HepG2 (cell line): ENCODE data around the gene MRNIP. TPM values are rescaled to one million over a fixed set of nuclear protein-coding genes. Genes with fewer than 3 reads are reported as not detected.

Source experiments
- ATAC-seq: fragments of 200-7000 bp; cut with Tn5 transposase; 3 replicates; pipeline ENCODE4 v1.9.1; 2020; ENCODE audit warnings: mild to moderate bottlenecking, moderate library complexity
- BruUV-seq: library from RNA; stranded (reverse); fragments of 400-500 nt; replicated peaks from 2 replicates; lab custom pipeline; 2021; lab: Mats Ljungman, UMichigan
- CTCF ChIA-PET: fragments of 300-600 bp; formaldehyde crosslinking; extraction: SDS; loops from one replicate; lab custom pipeline; 2021; ENCODE audit warnings: low total read pairs, inconsistent platforms, low intra/inter-chr PET ratio; lab: Yijun Ruan, JAX
- POLR2A ChIA-PET: fragments of 350-600 bp; sonication (Branson Sonifier 250); formaldehyde crosslinking; loops from one replicate; lab custom pipeline; 2020; ENCODE audit warnings: antibody characterized with exemption, inconsistent platforms; lab: Yijun Ruan, JAX
- DNase-seq: peaks from one replicate; pipeline ENCODE4 v3.0.0-alpha.2; 2015; ENCODE audit warnings: low spot score
- FAIRE-seq: peaks from 3 replicates; lab custom pipeline; 2011; peaks lifted over from hg19 to GRCh38; lab: Jason Lieb, UNC
- H2AFZ ChIP-seq: one replicate; pipeline ENCODE4 v1.6.1; 2011; ENCODE audit warnings: low read length, inconsistent platforms
- H3K27ac ChIP-seq: fragments of 300-600 bp; 3 replicates; pipeline ENCODE4 v1.8.0; 2011; ENCODE audit warnings: mixed run types, mild to moderate bottlenecking, mixed read lengths, low read length, inconsistent platforms; ENCODE audit not compliant: insufficient read depth; ENCODE audit errors: extremely low read length
- H3K27me3 ChIP-seq, 2 experiments: fragments of 200-600 bp in 1 of 2; 2 replicates in 1 of 2; 3 replicates in 1 of 2; pipeline versions ENCODE4 v1.6.0 to v1.8.0; 2011; ENCODE audit warnings: low read length in 2 of 2, mild to moderate bottlenecking in 2 of 2, moderate library complexity in 2 of 2, inconsistent platforms in 1 of 2; ENCODE audit not compliant: insufficient read depth in 2 of 2, control insufficient read depth in 1 of 2
- H3K36me3 ChIP-seq, 2 experiments: fragments of 200-600 bp in 1 of 2; replicated peaks in 1 of 2; 2 replicates in 1 of 2; 3 replicates in 1 of 2; pipeline versions ENCODE4 v1.5.1 to v1.8.0; 2011; ENCODE audit warnings: low read length in 2 of 2, inconsistent platforms in 1 of 2; ENCODE audit not compliant: insufficient read depth in 2 of 2, control insufficient read depth in 1 of 2
- H3K4me1 ChIP-seq: 2 replicates; pipeline ENCODE4 v1.5.1; 2012; ENCODE audit warnings: low read length, inconsistent platforms; ENCODE audit not compliant: insufficient read depth
- H3K4me2 ChIP-seq: 2 replicates; pipeline ENCODE4 v1.6.0; 2011; ENCODE audit warnings: low read depth, low read length, inconsistent platforms
- H3K4me3 ChIP-seq, 3 experiments: fragments of 200-600 bp in 1 of 3; sonication (generic), shearing (Covaris generic) in 1 of 3; replicated peaks in 1 of 3; 2 replicates each; pipeline ENCODE4 v1.5.1; 2011 to 2016; ENCODE audit warnings: low read length in 3 of 3, inconsistent platforms in 2 of 3, low read depth in 2 of 3, mild to moderate bottlenecking in 2 of 3, control low read depth in 1 of 3, mixed read lengths in 1 of 3; ENCODE audit not compliant: insufficient read depth in 1 of 3
- H3K79me2 ChIP-seq: one replicate; pipeline ENCODE4 v1.6.1; 2011; ENCODE audit warnings: low read length, inconsistent platforms; ENCODE audit not compliant: insufficient read depth
- H3K9ac ChIP-seq: 2 replicates; pipeline ENCODE4 v1.6.0; 2011; ENCODE audit warnings: mild to moderate bottlenecking, low read depth, low read length, inconsistent platforms; ENCODE audit not compliant: insufficient read depth
- H3K9me3 ChIP-seq: 2 replicates; pipeline ENCODE4 v1.5.1; 2012; ENCODE audit warnings: mild to moderate bottlenecking, low read length
- H4K20me1 ChIP-seq: 2 replicates; pipeline ENCODE4 v1.6.0; 2011; ENCODE audit warnings: inconsistent platforms, mild to moderate bottlenecking, low read length, moderate library complexity; ENCODE audit not compliant: insufficient read depth
- BRCA1 ChIP-seq: sonication (generic); formaldehyde crosslinking; IDR thresholded peaks from 2 replicates; pipeline ENCODE4 v1.4.0; 2020; ENCODE audit warnings: missing genetic modification reagents
- NCOR1 ChIP-seq: fragments of 200-600 bp; sonication (generic); IDR thresholded peaks from 2 replicates; pipeline ENCODE4 v1.7.0; 2017; ENCODE audit warnings: antibody characterized with exemption, low read length, borderline replicate concordance
- TBL1XR1 ChIP-seq: fragments of 150-350 bp; IDR thresholded peaks from 2 replicates; pipeline ENCODE4 v1.6.1; 2014; ENCODE audit warnings: borderline replicate concordance, low read length; ENCODE audit not compliant: partially characterized antibody
- ZC3H13 ChIP-seq: sonication (generic); formaldehyde crosslinking; IDR thresholded peaks from 2 replicates; pipeline ENCODE4 v1.8.1; 2023; ENCODE audit warnings: mild to moderate bottlenecking, missing genetic modification reagents, moderate library complexity
- ZNF235 ChIP-seq: sonication (generic); formaldehyde crosslinking; IDR thresholded peaks from 2 replicates; pipeline ENCODE4 v1.8.1; 2023; ENCODE audit warnings: mild to moderate bottlenecking, missing genetic modification reagents, borderline replicate concordance
- ZSCAN25 ChIP-seq: sonication (generic); formaldehyde crosslinking; IDR thresholded peaks from 2 replicates; pipeline ENCODE4 v1.8.0; 2022; ENCODE audit warnings: mild to moderate bottlenecking, missing genetic modification reagents
- WGBS: methylation state at CpG from one replicate; pipeline ENCODE4 v1.1.6; 2017; ENCODE audit warnings: low lambda C conversion rate; 5-methylcytosine and 5-hydroxymethylcytosine counted together
- in situ Hi-C: cut with HindIII; loops from 2 replicates; pipeline ENCODE4 v1.10.0; 2017; ENCODE audit warnings: low pct_unique_long_range_greater_than_20kb; ENCODE audit not compliant: extremely low pct_ligation_motif_present
- intact Hi-C: fragments of 100-400 bp; cut with micrococcal nuclease; formaldehyde crosslinking; loops from one replicate; pipeline ENCODE4 v1.10.0; 2022; ENCODE audit not compliant: unreplicated experiment
- polyA plus RNA-seq, 8 experiments: library from polyadenylated mRNA; depleted of rRNA in 3 of 8; stranded (reverse) in 7 of 8; unstranded in 1 of 8; fragments of >200 nt; fragmentation: Illumina TruSeq in 4 of 8; extraction: Trizol in 4 of 8; gene quantifications; 2 replicates each; pipeline versions ENCODE4 v1.2.1 to v1.2.3, GENCODE V29; 2011 to 2016; ENCODE audit warnings: low read depth in 4 of 8, missing spikeins in 1 of 8, mixed read lengths in 1 of 8; ENCODE audit not compliant: insufficient read depth in 1 of 8
- total RNA-seq, 5 experiments: library from RNA; depleted of rRNA; stranded (reverse); fragments of >200 nt; fragmentation: Illumina TruSeq; extraction: Trizol; gene quantifications; 2 replicates each; pipeline ENCODE4 v1.2.3, GENCODE V29; 2016; ENCODE audit warnings: low read depth in 1 of 5
- TF ChIP-seq, protein P1 (sequence below): sonication (generic); formaldehyde crosslinking; IDR thresholded peaks from 2 replicates; pipeline ENCODE4 v1.8.1; 2022; ENCODE audit warnings: low read depth, mild to moderate bottlenecking, missing genetic modification reagents
- TF ChIP-seq, protein P2 (sequence below): sonication (generic); formaldehyde crosslinking; IDR thresholded peaks from 2 replicates; pipeline ENCODE4 v1.4.0; 2020; ENCODE audit warnings: missing genetic modification reagents

MRNIP gene
- total and polyA plus RNA-seq, 2 of the 13 experiments (the other 11 are each of a cell fraction or from before 2014, with no cell fraction given), result 15.5 to 34.1 TPM

DNA sequence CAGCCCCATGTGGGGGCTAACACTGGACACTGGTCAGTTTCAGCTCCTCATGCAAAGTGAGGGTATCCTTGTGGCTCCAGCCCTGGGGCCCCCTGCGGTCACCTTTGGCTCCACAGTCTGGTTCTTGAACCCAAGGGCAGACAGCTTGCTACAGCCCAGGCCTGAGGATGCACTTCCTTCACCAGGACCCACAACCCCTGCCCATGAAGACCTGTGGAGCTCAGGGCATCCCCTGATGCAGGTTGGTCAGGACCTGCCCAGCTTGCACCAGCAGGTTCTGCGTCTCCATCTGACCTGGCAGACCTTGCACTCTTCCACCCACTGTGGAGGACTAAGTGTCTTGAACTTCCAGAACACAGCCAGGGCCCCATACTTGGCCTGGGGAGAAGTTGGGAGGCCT lies 3.7 kb upstream of the MRNIP start:
- Histone ChIP-seq H3K4me1 (peaks cover 17% of the 10 kb centered on the region), H3K4me3 (no peak overlapping the region), H3K9ac (no peak overlapping the region), H3K4me2 (no peak overlapping the region), H3K9me3 (no peaks in the 10 kb centered on the region), H3K27ac (no peak overlapping the region), H3K27me3 (no peaks in the 10 kb centered on the region), H4K20me1 (no peaks in the 10 kb centered on the region), H2AFZ (no peak overlapping the region), H3K79me2 (peaks cover 5% of the 10 kb centered on the region), H3K36me3 (peaks cover 17 to 24% of the 10 kb centered on the region in 2 experiments; a peak in 4 of 5 replicates)
- intact Hi-C loops, result no loop called here
- BruUV-seq, result no TSS peak
- ChIA-PET CTCF (no interaction called here), POLR2A (no interaction called here)
- TF ChIP-seq TBL1XR1 (no peak), ZC3H13 (CRISPR knock-in tag) (peak; percentile 48; the same call in 1 of the 2 replicates)
- 100% methylated on average over 1 of the region's 2 CpGs for WGBS
- DNase-seq, result no peak
- in situ Hi-C loops, result no loop called here
- ATAC-seq, result no peak
- no peak for FAIRE-seq

DNA sequence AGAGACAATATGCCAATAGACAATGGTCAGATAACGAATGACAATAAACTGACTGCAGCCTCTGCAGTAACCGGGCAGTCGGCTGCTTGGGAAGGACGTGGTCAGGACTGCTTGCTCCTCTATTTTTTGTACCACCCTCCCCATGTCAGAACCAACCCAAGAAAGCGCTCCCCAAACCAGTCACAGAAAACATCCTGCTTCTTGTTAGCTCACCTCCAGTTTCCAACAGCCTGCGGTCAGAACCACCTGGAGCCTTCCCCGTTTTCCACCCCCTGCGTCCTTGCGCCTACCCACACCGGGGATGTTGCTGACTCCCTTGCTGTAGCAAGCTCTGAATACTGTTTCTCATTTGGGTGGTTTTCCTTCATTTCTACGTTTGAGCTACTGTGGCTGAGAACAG lies 1.7 kb upstream of the MRNIP start:
- no peak for FAIRE-seq
- Histone ChIP-seq H4K20me1 (no peaks in the 10 kb centered on the region), H3K4me2 (no peak overlapping the region), H3K27me3 (no peaks in the 10 kb centered on the region), H2AFZ (no peak overlapping the region), H3K79me2 (peaks cover 15% of the 10 kb centered on the region), H3K36me3 (peaks cover 11 to 20% of the 10 kb centered on the region in 2 experiments; a peak in 4 of 5 replicates), H3K4me3 (no peak overlapping the region), H3K4me1 (peaks cover 25% of the 10 kb centered on the region), H3K9me3 (no peaks in the 10 kb centered on the region), H3K27ac (no peak overlapping the region), H3K9ac (no peak overlapping the region)
- intact Hi-C loops, result no loop called here
- no peak for DNase-seq
- WGBS, result 90% methylated on average over 11 of the region's 11 CpGs
- POLR2A ChIA-PET, result no interaction called here
- no TSS peak for BruUV-seq
- no peak for ATAC-seq
- in situ Hi-C loops, result no loop called here
- CTCF ChIA-PET, result no interaction called here
- TF ChIP-seq NCOR1, result no peak
- no peak for TF ChIP-seq BRCA1 (CRISPR knock-in tag)
- TF ChIP-seq ZNF235 (CRISPR knock-in tag), result no peak
- TF ChIP-seq, protein P1, sequence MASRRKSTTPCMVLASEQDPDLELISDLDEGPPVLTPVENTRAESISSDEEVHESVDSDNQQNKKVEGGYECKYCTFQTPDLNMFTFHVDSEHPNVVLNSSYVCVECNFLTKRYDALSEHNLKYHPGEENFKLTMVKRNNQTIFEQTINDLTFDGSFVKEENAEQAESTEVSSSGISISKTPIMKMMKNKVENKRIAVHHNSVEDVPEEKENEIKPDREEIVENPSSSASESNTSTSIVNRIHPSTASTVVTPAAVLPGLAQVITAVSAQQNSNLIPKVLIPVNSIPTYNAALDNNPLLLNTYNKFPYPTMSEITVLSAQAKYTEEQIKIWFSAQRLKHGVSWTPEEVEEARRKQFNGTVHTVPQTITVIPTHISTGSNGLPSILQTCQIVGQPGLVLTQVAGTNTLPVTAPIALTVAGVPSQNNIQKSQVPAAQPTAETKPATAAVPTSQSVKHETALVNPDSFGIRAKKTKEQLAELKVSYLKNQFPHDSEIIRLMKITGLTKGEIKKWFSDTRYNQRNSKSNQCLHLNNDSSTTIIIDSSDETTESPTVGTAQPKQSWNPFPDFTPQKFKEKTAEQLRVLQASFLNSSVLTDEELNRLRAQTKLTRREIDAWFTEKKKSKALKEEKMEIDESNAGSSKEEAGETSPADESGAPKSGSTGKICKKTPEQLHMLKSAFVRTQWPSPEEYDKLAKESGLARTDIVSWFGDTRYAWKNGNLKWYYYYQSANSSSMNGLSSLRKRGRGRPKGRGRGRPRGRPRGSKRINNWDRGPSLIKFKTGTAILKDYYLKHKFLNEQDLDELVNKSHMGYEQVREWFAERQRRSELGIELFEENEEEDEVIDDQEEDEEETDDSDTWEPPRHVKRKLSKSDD (CRISPR knock-in tag), result no peak
- TF ChIP-seq, protein P2, sequence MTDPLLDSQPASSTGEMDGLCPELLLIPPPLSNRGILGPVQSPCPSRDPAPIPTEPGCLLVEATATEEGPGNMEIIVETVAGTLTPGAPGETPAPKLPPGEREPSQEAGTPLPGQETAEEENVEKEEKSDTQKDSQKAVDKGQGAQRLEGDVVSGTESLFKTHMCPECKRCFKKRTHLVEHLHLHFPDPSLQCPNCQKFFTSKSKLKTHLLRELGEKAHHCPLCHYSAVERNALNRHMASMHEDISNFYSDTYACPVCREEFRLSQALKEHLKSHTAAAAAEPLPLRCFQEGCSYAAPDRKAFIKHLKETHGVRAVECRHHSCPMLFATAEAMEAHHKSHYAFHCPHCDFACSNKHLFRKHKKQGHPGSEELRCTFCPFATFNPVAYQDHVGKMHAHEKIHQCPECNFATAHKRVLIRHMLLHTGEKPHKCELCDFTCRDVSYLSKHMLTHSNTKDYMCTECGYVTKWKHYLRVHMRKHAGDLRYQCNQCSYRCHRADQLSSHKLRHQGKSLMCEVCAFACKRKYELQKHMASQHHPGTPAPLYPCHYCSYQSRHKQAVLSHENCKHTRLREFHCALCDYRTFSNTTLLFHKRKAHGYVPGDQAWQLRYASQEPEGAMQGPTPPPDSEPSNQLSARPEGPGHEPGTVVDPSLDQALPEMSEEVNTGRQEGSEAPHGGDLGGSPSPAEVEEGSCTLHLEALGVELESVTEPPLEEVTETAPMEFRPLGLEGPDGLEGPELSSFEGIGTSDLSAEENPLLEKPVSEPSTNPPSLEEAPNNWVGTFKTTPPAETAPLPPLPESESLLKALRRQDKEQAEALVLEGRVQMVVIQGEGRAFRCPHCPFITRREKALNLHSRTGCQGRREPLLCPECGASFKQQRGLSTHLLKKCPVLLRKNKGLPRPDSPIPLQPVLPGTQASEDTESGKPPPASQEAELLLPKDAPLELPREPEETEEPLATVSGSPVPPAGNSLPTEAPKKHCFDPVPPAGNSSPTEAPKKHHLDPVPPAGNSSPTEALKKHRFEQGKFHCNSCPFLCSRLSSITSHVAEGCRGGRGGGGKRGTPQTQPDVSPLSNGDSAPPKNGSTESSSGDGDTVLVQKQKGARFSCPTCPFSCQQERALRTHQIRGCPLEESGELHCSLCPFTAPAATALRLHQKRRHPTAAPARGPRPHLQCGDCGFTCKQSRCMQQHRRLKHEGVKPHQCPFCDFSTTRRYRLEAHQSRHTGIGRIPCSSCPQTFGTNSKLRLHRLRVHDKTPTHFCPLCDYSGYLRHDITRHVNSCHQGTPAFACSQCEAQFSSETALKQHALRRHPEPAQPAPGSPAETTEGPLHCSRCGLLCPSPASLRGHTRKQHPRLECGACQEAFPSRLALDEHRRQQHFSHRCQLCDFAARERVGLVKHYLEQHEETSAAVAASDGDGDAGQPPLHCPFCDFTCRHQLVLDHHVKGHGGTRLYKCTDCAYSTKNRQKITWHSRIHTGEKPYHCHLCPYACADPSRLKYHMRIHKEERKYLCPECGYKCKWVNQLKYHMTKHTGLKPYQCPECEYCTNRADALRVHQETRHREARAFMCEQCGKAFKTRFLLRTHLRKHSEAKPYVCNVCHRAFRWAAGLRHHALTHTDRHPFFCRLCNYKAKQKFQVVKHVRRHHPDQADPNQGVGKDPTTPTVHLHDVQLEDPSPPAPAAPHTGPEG (CRISPR knock-in tag), result no peak
- TF ChIP-seq ZSCAN25 (CRISPR knock-in tag), result no peak
